Fibroblast of skin of right quadriceps (primary cell): ENCODE measurements around the gene UBN1.
"Not testable (repeated sequence)": the region's sequence is repeated elsewhere in the genome, so short reads cannot be mapped to it uniquely, and the experiment has no call there.

Experiments
- DNase-seq: peaks from one replicate; pipeline ENCODE4 v3.0.0-alpha.2; 2013

UBN1 gene

DNA sequence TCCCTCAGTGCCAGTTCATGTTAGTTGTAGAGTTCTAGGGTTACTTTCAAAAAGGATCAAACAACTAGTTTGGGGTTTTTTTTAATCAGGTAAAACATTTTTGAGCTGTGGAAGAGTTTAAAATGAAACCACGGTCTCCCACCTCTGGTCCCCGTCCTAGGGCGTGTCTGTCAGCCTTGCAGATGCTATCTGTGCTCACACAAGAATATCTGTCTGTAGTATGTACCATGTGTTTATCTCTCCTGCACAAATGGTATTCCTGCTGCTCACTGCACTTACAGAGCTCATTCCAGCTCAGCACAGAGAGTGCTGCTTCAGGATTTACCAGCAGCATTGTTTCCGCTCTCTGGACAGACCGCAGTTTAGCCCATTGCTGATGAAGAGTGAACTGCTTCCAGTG, 38.9 kb downstream of the UBN1 start:
- DNase-seq, result no peak

DNA sequence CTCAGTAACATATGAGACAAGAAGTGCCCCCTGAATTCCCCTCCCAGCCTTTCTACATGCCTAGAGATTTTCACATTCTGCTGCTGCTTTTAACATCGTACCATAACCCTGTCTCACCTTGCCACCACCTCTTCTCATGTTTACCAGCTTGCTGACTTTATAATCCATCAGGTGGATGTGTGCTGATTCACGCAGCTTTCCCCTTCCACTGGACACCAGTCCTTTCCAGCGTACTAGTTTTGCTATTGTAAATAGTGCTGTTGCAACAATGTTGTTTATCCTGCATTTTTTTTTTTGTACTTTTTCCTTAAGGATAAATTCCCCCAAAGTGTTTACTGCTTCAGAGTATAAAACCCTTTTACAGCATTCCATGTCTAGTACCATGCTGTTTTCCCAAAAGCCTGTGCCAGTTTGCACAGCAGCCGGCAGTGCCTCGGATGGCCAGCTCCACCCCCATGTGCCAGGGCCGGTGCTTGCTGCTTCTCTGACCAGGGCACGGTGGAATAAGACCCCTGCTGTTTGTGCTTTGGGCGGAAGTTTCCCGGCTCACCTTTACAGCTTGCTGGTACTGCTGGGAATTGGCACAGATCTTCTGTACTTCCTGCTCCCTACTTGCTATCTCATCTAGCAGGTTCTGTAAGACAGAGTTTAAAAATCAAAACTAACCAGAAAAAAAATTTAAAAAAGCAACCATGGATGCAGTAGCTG, 41.3 kb downstream of the UBN1 start:
- no peak for DNase-seq

DNA sequence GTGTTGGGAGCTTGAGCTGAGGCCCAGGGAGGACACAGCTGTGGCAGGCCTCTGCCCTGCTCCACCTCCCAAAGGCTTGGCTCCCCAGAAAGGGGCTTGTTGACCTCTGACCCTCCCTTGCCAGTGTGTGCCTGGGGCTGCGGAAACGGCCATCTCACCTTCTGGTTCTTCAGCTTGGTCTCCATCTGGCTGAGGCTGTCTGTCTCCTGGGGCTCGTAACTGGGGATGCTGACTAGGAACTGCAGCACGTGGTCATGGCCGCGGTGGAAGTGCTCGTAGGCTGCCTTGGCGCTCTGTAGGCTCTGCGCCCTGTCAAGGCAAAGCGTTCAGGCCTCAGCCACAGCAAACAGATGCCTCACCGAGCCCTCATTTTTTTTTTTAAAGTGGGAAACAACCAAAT, 42.7 kb downstream of the UBN1 start:
- no peak for DNase-seq

DNA sequence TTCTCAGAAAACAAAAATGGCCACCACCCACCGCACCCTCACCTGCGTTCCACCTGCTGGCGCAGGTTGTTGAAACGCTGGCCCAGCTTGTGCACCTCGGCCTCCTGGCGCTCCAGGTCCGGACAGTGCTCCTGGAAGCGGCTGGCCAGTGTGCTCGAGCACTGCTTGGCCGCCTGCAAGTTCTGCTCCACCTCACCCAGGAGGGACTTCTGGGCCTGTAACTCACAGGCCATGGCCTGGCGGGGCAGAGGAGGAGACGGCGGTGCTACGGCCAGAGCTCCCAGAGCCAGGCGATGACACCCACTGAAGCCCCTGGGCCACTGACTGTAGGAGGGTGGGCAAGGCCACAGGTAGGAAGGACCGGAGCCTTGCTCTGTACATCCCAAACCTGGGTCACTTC, 43.4 kb downstream of the UBN1 start:
- no peak for DNase-seq

DNA sequence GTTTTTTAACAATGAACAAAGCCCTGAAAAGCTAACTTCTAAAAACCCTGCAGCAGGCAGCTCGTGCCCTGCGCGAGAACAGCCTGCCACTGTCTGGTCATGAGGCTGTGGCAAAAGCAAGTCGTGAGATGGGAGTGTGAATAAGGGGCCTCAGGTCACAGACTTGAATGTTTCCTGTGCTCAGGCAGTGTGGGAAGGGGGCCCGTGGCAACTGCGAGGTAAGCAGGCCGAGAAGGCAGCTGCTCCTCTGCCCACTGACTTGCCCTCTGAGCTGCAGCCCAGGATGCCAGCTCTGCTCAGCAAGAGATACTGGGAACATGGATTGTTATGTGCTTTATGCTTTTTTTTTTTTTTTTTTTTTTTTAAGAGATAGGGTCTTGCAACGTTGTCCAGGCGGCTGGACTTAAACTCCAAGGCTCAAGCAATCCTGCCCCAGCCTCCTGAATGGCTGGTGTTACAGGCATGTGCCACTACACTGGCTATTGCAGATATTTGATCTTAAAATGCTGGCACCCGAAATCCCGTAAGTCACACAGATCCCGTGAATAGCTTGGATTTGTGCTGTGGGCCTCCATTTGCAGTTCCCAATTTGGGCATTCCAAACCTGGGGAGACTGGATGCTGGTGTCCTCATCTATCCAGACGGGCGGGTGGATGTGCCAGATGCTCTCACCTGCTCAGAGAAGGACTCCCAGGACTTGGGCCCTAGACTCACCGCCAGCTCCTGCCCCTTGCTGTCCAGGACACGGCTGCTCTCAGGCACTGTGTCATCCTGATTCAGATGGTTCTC, 44.0 kb downstream of the UBN1 start:
- DNase-seq, result no peak

DNA sequence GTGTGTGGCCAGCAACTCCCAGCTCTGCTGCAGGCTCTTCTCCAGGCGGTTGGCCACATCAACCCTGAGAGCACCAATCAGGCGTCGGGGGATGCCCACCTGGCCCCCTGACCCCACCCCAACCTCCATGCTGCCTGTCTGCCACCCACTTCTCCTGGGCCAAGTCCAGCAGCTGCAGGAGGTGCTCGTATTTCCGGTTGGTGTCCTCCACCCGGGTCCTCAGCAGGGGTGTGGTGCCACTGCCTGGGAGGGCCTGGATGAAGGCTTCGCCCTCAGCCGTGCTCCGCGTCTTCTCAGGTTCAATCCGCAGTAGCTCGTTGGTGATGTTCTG, 44.6 kb downstream of the UBN1 start:
- no peak for DNase-seq

DNA sequence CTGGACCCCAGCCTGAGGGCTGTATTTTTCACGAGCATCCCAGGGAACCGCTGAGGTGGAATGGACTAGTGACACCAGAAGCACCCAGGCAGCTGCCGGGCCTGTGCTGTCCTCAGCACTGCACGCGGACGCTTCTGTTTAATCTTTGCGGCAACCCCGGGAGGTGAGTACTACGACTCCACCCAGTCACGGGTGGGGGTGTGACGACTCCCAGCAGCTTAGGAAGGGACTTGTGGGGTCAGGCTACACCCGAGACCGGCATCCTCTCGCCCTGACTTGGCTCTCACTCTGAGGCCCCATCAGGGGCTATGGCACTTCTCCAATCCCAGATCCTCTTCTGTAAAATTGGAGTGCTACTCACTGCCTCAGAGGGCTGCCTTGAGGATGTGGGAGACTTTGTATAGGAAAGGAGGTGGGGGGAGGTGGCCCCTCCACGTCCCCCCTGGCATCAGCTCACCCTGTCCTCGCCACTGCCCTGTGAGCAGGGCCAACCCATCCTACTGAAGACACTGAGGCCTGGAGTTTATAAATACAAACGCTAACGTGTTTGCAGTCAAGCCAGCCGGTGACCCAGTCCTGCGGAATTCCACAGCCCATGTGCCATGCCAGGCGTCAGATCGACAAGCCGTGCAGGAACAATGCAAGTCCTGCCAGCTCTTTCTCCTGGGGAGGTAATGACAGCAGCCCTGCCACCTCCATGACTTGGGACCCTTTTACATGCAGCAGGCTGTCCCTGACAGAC, 45.3 kb downstream of the UBN1 start:
- DNase-seq, result peak; percentile 28

DNA sequence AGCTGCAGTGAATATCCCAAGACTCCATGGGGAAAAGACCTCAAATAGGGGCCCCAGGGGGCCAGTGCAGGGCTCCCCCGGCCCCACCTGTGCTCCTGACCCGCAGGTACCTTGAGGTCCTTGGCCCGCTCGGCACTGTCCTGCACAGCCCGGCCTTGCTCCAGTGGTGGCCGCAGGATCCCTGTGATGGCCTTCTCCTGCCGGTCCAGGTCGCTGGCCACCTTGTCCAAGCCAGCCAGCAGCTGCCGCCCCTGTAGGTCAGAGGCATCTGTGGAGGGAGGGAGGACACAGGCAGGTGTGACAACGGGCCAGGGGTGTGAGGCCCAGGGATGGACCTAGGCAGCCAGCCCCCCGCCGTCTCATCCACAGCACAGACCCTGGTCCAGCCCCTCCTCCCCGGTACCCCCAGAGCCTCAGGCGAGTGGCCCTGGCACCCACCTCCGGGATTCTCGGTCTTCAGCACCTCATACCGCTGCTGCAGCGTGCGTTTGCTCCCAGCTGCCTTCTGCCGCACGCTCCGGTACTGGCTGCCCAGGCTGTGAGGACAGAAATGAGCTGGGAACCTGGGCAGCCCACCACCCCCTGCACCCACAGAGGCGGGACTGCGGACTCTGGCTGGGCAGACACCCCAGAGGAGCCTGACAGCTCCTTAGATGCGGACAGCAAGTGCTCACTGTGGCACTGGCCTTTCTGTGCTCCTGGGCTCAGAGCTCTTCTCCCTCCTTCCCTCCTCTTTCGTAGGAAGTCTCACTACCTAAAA, 46.0 kb downstream of the UBN1 start:
- DNase-seq, result no peak

DNA sequence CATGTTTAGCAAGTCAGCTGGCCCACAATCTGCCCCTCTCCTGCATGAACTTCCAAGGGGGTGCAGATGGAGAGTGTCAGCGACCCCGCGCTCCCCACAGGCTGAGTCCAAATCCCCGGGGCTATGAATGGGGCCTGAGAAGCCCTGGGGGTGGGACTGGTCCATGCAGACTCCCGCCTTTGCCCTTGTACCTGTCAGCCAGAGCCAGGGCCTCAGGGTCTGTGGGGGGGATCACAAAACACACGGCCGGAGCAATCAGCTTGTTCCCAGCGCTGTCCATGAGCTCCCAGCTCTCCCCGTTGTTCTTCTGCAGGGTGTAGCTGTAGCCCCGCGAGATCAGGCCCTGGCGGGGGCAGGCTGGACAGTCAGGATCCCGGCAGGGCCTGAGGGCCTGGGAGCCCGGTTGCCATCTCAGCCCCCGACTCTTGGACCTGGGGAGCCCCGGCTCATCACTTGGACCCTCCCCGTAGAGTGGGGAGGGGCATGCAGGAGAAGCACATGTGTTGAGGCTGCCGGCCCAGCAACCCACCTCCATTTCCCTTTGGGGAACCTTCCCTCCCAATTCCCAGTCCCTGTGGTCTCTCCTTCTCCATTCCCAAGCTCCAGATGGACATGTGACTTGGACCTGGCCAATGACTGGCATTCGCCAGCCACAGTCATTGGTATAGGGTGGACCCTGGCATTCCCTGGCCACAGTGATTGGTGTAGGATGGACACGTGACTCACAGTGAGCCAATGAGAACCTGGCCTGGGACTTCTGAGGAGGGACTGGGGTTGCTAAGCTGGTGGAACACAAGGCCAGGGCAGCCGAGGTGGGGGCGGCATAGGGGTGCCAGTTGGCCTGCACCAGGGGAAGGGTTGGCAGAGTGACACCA, 47.2 kb downstream of the UBN1 start:
- DNase-seq, result no peak

DNA sequence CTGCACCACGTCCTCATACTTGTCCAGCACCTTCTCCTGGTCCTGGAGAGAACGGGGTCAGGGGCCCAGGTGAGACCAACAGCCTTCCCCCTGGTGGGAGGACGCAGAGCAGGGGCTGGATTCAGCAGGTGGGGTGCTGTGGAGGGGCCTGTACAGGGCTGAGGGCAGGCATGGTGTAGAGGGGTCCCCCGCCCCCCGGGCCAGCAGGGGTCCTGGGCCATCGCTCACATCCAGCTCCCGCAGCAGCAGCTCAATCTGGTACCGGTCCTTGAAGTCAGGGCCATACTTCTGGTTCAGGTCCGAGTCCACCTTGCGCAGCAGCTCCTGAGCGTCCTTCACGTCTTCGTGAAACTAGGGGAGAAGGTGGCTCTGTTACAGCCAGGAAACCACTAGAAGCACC, 48.1 kb downstream of the UBN1 start:
- no peak for DNase-seq

DNA sequence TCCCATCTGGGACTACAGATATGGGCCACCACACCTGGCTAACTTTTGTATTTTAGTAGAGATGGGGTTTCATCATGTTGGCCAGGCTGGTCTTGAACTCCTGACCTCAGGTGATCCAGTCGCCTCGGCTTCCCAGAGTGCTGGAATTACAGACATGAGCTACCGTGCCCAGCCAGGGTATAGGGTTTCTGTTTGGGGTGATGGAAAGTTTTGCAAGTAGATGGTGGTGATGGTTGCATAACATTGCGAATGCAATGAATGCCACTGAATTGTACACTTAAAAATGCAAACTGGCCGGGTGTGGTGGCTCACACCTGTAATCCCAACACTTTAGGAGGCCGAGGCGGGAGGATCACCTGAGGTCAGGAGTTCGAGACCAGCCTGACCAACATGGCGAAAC, 49.5 kb downstream of the UBN1 start:
- DNase-seq, result not testable (repeated sequence)

DNA sequence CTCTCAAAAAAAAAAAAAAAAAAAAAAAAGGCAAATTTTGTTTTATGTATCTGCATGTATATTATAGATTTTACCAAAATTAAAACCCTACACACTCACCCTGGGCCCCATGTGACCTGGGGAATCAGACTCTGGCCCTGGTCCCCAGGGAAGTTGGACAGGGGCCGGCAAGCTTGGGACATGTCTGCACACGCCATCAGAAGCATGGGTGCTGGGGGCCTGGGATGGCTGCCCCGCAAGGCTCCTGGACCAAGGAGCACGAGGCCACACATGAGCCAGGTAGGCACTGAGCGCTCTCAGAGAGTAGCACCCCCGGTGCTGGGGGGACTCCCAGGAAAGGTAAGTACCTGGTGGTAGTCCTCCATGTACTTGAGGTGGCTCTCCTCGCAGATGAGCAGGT, 50.0 kb downstream of the UBN1 start:
- no peak for DNase-seq

DNA sequence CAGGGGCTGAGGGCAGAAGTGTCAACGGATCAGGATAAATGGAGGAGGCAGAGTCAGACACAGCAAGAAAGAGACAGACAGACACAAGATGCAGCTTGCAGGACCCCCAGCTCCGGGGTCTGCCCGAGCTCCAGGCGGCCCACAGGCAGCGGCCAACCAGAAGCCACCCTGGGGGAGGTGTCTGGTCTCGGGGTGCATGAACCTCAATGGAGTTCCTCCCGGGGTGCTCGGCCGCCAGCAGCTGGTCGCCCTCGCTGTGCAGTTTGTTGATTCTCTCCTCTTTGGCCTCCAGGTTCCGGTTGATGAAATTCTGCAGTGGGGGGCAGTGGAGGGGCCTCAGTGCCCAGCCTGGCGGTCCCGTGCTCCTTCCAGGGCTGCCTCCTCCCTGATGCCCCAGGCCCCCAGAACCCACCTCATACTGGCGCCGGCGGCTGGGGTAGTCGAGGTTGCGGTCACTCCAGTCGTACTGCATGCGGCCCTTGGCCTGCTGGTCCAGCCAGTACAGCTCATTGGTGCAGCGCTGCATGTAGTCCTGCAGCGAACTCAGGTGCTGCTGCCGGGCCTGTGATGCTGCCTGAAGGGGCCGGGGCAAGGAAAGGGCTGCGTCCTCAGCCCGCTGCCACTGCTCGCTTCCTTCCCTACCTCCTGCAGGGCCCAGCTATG, 51.7 kb downstream of the UBN1 start:
- DNase-seq, result no peak

DNA sequence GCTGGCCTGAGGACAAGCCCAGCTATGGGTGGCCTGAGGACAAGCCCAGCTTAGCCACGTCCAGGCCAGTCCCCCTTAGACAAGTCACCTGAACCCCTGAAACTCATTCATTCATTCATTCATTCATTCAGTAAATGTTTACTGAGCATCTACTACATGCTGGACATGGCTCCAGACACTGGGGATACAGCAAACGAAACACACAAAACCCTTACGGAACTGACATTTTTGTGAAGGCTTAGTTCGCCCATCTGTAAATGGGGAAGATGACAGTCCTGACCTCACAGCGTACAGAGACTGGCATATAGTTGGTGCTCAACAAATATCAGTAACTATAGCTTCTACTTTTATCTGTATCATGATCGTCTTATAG, 52.2 kb downstream of the UBN1 start:
- no peak for DNase-seq

DNA sequence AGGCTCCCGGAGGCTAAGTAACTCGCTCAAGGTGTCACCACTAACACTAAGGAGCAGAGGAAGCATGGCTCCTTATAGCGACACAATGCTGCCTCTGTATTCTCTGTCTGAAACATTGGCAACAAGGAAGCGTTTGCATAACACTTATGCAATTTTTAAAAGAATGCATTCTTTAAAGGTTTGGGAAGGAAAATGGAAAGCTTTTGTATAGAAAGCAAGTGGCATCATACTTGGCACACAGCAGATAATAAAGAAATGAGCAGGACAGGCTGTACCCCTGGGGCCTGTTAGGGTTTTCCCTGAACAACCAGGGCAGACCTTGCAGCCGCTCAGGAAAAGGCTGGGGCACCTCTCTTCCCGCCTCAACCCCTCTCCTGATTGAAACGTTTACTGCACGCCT, 52.8 kb downstream of the UBN1 start:
- no peak for DNase-seq

DNA sequence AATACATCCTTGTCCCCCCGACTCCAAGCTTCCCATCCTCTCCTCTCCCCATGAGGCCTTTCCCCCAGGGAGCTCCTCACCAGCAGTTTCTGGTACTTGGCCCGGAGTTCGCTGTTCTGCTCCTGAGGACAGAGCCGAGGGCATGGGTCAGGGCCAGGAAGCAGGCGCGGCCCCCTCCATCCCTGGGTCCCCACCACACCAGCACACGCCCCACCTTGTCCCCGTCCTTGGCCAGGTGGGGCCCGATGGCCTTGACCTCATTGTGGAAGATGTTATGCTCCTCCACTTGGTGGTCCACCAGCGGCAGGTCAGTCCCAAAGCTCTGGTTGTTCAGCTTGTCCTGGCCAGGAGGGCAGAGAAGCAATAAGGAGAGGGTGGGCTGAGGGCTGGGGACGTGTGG, 53.5 kb downstream of the UBN1 start:
- DNase-seq, result no peak

DNA sequence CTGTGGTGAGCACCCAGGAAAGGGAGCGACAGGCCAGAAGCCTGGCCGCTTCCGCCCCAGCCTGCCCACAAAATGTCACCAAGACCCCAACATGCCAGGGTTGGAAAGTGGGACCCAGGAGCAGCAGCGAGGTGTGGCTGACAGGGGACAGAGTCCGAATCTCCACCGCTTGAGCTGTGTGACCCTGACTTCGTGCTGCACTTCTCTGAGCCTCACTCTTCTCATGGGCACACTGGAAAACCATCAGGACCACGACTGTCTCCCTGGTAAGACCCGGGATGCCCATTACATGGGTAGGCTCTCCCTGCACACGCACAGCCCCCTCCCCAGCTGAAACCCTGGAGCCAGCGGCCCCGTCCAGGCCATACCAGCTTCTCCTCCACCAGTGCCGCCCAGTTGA, 54.8 kb downstream of the UBN1 start:
- DNase-seq, result no peak

DNA sequence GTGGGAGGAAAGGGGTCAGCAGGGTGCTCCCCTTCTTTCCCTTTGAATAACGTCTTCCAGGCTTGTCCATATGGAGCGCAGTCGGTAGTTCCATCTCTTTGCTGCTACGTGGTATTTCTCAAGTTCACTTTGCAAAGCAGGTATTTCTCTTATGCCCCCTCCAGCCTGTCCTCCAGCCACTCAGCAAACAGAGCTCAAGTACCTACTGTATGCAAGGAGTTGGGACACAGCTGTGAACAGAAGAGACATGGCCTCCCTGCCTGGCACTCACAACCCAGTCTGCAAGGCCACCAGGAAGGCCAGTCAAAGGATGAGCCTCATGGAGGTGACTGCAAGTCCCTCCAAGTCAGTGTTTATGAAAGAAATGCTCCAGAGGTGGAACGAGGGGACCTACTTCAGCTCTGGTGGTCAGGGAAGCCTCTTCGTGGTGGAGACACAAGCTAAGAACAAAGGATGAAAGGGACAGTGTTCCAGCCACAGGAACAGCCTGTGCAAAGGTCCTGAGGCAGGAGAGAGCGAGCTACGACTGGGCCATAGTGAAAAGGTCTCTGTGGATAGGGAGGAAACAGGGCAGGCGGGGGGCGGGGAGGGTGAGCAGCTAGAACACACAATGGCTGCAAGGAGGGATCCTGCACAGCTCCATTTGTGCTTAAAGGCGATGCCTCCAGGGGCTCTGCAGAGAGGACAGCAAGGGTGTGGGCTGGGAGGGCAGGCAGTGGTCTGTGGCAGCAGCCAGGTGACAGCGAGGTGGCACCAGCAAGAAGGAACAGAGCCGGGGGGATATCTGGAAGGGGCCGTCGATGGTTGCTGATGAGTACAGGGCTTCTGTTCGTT, 57.0 kb downstream of the UBN1 start:
- no peak for DNase-seq

DNA sequence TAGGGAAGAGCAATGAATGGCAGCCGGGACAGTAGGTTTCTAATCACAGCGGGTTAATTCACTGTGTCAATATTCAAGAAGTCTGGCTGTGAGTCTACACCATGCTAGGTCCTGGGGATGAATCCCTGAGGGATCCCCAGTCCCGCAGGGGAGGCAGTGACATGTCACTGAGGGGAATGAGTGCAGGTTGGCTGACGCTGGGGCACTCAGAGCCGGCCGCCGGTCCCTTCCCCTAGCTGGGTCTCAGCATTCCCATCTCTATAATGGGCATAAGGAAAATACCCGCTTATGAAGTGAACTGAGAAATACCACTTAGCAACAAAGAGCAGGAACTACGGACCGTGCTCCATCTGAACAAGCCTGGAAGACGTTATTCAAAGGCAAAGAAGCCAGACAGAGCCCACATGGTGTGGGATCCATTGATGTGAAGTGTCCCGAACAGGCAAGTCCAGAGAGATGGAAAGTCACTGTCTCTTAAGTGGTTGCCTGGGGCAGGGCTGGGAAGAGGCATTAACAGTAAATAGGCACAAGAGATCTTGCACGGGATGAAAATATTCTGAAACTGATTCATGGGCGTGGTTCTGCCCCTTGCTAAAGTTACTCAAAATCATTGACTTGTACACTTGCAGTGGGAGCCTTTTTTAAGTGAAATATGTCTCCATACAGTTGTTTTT, 57.8 kb downstream of the UBN1 start:
- DNase-seq, result no peak

DNA sequence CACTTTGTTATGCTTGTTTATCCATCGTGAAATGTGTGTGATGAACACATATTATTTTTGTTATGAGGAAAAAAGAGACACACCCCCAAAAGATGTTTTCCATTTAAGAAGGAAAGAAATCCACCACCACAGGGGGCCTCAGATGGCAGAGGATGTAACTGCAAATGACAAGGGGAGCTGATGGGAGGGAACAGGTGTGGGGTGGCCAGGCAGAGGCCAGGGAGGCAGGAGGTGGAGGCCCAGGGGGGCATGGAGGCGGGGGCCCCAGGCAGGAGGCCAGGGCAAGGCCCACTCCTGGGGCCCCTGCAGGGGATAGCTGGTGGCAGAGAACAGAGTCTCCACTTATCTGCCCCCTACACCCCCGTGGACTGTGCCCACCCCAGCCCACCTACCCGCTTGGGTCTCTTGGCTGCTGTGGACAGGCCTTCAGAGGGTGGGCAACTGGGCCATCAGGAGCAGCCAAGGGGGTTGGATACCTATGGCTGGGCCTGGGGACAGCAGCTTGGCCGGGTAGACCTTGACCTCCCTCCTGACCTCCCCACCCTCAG, 61.6 kb downstream of the UBN1 start:
- no peak for DNase-seq
